Myometrial cell (primary cell): Measurements from ENCODE around the gene RAB8B. TPM values are rescaled to one million over a fixed set of nuclear protein-coding genes. Genes with fewer than 3 reads are reported as not detected.

ENCODE experiments used
- total RNA-seq: library from RNA; depleted of rRNA; stranded (reverse); fragments of >200 nt; gene quantifications from 2 replicates; pipeline ENCODE4 v1.2.3, GENCODE V29; 2015

RAB8B gene
- 43.0 and 65.6 TPM in 2 replicates for total RNA-seq

DNA sequence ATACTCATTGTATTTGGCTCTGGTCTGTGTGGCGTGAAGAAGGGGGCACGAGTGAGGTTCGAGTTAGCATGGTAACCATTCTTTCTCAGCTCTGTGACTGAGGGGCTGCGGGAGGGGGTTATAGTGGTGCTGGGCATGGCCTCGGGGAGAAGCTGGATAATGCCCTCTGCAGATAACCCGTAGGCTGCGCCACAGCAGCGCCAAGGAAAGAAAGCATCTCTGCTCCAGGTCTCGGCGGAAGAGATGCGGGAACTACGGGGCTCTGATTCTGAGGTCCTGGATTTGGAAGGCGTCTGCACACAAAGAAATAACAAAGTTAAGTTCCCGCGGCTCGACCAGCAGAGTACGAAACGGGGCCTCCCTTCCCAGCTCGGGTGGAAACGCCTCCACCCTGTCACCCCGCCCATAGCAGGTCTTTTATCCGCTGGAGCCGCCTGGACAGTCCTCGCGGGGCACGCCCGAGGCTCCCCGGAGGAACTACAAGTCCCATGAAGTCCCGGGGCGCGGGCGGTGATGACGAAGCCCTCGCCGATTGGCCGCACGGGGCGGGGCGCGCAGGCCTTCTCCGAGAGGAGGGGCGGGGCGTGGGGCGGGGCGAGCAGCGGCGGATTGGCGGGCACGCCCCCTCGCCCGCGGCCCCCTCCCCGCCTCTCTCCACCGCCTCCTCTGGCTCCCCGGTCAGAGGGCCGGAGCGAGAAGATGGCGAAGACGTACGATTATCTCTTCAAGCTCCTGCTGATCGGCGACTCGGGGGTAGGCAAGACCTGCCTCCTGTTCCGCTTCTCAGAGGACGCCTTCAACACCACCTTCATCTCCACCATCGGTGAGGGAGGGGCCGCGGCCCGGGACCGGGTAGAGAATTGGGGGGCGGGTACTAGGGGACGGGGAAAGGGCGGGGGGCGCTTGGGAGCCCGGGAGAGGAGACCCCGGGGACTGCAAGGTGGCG lies at the start of gene RAB8B:
TSS of gene RAB8B (plus strand) at position 681 of the 946 bp plus-strand sequence. CDS start at position 700, 19 bp downstream.

DNA sequence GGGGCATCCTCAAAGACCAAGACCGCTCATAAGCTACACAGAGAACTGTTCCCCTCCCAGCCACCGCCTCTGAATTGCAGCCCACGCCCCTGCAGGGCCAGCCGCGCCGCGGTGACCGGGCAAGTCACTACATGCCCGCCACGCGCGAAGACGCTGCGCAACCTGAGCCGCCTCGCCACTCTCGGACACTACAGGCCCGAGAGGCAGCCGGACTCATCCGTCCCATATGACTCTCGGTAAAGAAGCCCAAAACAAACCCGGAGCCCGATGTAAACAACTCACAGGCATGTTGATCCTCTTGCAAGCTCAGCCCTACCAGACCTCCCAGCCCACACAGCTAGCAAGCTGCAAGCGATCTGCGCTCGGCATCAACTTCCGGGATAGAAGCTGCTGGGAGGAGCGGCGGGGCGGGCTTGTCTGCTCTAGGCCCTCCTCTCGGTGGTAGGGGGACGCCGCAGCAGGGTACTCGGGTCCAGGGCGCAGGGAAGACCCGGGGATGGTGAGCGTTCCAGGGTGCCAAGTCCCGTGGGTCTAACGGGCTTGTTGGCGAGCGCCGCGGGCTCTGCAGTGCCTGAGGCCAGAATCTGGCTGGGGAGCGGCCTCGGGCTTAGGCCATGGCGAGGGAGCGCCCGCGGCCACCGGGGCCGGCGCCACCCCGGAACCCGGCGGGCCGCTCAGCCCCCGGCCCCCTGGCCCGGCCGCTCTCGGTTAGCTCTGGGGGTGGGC lies 32.1 kb upstream of the RAB8B start, which contains the start of gene RPS27L:
TSS of gene RPS27L (minus strand) at position 360 of the 726 bp plus-strand sequence. CDS start at position 288, 72 bp downstream.

DNA sequence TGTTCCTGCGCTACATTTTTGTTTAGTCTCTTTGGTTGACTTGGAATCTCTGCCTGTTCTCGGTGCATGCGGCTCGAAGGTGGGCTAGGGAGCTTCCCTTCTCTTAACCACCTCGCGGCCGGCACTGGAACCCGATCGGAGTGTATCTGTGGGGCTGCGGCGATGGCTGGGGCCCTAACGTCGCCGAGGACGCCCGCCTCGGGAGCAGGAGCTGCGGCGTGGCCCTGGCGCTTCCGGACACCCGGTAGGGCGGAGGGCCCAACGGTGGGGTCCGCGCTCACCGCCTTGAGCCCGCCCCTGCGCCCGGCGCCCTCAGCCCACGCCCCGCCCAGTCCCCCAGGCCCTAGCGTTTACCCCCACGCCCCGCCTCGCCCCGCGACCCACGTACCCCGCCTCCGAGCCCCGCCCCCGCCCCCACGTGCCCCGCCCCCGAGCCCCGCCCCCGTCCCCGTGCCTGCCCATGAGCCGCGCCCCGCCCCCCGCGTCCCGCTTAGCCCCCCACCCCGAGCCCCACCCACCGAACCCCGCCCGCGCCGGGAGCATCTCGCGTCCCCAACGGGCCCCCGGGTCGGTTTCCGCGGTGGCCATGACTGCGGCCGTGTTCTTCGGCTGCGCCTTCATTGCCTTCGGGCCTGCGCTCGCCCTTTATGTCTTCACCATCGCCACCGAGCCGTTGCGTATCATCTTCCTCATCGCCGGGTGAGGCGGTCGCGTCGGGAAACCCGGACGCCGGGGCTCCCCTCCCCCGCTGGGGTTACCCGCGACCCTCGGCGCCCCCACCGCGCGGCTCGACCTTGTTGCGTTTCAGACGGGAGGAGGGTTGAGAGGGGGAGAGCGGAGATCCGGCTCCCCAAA lies 87.9 kb downstream of the RAB8B start, which contains the start of gene APH1B:
TSS of gene APH1B (plus strand) at position 568 of the 855 bp plus-strand sequence. CDS start at position 587, 19 bp downstream.

Other genes starting within 250 kb of the RAB8B start
- gene TPM1, start 146.9 kb upstream of the RAB8B start, total RNA-seq: 331 and 365 TPM in 2 replicates
- gene LACTB, start 67.7 kb upstream of the RAB8B start, total RNA-seq: 31.4 TPM in 2 replicates
- gene RPS27L, start 32.1 kb upstream of the RAB8B start, total RNA-seq: 137 and 269 TPM in 2 replicates
- gene APH1B, start 88.0 kb downstream of the RAB8B start, total RNA-seq: 17.0 and 17.4 TPM in 2 replicates
- gene CA12, start 192.2 kb downstream of the RAB8B start, total RNA-seq: 39.9 and 45.0 TPM in 2 replicates